Pulmonary artery endothelial cell (primary cell): ENCODE results near the gene CALD1. TPM values are rescaled to one million over a fixed set of nuclear protein-coding genes. Genes with fewer than 3 reads are reported as not detected.
A peak's percentile ranks its signal among the peaks of the same experiment; 100 is the strongest.

Source experiments
- DNase-seq: peaks from one replicate; pipeline ENCODE4 v3.0.0-alpha.2; 2011; ENCODE audit warnings: low read depth, low spot score
- total RNA-seq: library from RNA; depleted of rRNA; stranded (reverse); fragments of >200 nt; gene quantifications from 2 replicates; pipeline ENCODE4 v1.2.3, GENCODE V29; 2014

Gene CALD1
- total RNA-seq, 1 donor from 2014 or later, result 308 TPM

DNA sequence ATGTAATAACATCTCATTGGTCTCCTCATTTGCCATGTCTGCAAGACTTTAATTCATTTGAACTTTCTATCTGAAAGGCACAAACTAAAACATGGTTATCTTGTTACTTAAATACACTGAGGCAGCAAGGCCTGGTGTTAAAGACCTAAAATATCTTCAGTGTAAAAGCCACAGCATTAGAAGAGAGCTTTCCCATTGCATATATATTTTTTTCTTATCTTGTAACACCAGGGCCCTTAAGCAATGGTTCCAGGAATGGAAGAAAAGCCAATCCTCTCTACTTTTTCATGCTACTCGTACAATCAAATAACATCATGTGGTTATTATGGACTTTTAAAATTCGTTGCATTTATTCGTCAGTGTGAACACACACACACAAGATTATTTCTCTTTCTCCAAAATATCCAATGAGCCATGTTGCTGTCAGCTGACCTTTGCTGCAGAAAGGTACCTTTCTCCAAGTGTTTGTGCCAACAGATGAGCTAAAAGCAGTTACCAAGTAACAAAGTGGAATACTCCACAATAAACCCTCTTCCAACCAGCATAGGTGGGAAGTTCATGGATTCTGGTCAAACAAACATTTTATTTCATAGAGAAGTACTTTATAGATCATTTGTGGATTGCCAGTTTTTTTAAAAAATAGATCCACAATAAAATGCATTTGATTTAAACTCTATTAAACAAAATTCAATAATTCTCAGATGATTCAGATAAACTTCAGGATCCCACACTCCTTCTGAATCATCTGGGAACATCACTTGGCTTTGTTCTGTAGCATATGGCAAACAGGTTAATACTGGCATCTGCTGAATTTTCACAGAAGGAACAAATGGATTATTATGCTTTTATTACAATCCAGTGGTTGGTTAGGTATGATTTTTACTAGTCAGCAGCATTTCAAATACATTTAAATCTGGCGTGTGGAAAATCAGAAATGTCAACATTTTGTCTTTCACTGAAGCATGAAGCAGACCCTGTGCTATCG lies 143.6 kb downstream of the CALD1 start:
- no peak for DNase-seq

DNA sequence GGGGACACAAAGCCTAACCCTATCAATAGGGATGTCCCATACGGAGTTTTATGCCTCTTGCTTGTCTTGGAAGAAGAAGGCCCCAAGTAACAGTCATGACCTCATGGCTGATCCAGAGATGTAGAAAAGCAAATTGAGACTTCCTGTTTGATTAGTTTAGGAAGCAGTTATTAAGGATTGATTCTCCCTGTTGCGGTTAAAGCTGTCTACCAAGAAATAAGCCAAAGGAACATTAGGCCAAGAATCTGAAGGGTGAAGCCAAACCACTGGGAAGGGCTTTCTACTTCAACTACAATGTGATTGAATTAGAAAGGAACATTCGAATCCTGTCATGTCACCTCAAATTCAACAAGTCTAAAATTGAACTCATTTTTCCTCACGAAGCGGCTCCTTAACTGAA lies 146.3 kb downstream of the CALD1 start:
- no peak for DNase-seq

DNA sequence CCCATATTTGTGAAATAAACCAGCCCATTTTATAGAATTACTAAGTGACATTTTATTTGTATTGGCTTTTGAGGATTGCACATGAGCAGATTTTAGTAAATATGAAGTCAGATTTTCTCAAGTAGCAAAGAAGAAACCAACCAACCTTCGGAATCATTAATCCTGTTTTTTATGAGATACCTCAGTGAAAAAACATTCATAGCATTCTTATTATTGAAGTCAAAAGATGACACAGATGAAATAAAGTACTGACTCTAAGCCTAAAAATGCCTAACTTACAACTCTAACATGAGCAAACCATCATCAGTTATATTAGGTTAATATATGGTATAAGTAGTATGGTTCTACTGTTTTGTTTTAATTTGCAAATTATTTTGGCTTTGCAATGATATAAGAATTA lies 147.0 kb downstream of the CALD1 start:
- no peak for DNase-seq

GRCh38 chr7:134927076-134927475 lies 147.6 kb downstream of the CALD1 start:
- no peak for DNase-seq

GRCh38 chr7:134927723-134928122 lies 148.3 kb downstream of the CALD1 start:
- no peak for DNase-seq

GRCh38 chr7:134928554-134928953 lies 149.1 kb downstream of the CALD1 start:
- no peak for DNase-seq

DNA sequence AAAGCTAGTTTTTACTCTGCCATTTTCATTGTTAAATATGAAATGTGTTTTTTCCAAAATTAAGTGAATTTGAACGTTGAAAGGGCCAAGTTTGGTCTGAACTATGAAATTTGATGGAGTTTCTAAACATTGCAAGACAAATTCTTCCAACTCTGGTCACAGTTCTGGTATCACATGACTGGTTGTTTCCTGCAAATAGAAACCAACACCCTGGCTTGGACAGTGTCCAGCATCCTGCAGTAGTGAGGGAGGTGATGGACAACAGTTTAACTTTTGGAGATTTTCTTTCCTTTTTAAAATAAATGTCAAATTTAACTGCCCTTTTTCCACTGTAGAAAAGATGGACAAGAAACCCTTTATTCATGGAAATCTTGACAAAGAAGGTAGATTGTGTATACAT lies 152.1 kb downstream of the CALD1 start:
- peak; percentile 26 for DNase-seq

DNA sequence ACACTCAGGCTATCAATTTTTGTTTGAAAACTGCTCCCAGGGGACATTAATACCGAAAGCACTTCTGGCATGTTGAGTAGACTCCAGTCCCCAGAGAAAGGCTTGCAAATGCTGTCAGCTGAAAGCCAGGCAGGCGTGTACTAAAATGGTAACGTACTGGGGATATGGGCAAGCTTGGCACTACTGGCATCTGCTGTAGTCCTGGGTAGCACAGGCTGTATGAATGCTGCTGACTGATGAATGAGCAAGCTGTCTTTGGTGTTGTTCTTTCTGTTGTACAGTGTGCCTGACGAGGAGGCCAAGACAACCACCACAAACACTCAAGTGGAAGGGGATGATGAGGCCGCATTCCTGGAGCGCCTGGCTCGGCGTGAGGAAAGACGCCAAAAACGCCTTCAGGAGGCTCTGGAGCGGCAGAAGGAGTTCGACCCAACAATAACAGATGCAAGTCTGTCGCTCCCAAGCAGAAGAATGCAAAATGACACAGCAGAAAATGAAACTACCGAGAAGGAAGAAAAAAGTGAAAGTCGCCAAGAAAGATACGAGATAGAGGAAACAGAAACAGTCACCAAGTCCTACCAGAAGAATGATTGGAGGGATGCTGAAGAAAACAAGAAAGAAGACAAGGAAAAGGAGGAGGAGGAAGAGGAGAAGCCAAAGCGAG lies 153.4 kb downstream of the CALD1 start:
- peak; percentile 33 for DNase-seq

DNA sequence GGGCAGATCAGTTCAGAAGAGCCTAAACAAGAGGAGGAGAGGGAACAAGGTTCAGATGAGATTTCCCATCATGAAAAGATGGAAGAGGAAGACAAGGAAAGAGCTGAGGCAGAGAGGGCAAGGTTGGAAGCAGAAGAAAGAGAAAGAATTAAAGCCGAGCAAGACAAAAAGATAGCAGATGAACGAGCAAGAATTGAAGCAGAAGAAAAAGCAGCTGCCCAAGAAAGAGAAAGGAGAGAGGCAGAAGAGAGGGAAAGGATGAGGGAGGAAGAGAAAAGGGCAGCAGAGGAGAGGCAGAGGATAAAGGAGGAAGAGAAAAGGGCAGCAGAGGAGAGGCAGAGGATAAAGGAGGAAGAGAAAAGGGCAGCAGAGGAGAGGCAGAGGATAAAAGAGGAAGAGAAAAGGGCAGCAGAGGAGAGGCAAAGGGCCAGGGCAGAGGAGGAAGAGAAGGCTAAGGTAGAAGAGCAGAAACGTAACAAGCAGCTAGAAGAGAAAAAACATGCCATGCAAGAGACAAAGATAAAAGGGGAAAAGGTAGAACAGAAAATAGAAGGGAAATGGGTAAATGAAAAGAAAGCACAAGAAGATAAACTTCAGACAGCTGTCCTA lies 154.1 kb downstream of the CALD1 start:
- no peak for DNase-seq

- DNase-seq, result no peak
These were observed 156.3 kb downstream of the CALD1 start for GRCh38 chr7:134935701-134936100.

DNA sequence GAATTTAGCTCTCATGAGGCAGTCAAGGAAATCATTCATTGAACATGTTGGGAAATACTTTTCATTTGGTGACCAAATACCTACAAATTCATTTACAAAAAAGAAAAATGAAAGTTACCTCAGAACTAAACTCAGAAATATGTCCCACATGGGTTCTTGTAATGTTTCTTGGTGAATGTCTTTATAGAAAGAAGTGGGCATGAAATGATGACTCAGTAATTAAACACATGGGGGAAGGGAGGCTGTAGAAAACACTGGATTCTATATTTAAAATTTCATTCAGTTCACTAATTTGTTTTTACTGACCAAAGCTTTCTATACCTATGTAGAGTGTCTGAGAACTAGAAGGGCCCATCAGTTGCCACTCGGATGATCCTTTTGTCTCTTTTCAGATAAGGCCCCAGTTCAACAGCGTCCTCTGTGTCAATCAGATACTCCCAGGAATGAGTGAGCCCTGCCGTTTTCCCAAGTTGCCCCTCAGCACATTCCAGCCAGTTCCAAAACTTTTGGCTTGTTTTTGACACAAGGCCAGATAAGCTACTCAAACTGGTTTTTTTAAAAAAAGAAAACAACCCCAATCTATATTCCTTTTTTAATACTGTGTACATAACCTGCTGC lies 157.6 kb downstream of the CALD1 start:
- no peak for DNase-seq

DNA sequence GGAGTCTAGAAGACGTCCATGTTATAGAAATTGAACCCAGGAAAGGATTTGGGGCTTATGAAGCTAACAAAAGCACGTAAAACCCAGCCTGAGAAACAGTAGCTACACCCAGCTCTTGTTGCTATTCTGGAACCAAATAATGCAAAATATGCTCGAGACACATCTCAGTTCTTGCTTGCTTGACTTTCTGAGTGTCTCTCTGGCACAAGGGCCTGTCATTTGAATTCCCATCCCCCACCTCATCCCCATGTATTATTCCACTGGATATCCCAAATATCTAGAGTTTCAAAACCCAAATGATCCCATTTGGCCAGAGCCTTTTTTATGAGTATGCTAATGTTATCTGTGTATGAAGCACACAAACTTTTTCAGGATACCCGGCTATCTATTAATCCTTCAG lies 158.7 kb downstream of the CALD1 start:
- no peak for DNase-seq

GRCh38 chr7:134939136-134939535 lies 159.7 kb downstream of the CALD1 start:
- no peak for DNase-seq

GRCh38 chr7:134940729-134941128 lies 161.3 kb downstream of the CALD1 start:
- DNase-seq, result no peak

DNA sequence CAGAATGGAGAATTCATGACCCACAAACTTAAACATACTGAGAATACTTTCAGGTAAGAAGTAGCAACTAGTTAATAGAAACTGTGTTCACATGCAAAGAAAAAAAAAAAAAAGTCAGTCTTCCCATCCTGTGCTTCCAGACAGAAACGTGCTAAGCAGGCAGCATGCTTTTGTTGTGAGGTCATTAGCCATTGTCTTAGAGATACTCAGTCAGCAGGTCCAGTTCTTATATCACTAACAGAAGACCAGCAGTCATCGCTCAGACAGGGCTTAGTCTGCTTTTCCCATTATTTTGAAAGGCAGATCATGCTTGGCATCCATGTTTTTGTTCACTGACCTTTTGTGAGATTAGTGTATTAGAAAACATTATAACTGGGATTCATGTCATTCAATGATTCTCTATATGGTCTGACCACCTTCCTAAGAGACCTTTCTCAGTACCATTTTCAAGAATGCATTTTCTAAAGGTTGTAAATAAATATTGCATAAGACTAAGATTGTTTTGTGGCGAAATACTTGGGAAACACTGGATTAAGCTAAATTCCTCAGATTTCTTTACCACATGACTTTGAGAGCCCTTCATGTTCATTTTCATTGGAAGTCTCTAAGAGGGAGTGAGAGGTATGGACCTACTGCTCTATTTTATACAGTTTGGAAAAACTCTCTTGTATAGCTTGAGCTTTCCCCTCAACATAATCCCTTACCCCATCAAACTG lies 161.9 kb downstream of the CALD1 start:
- peak; percentile 84 for DNase-seq

- no peak for DNase-seq
These were observed 162.5 kb downstream of the CALD1 start for GRCh38 chr7:134941952-134942351.

DNA sequence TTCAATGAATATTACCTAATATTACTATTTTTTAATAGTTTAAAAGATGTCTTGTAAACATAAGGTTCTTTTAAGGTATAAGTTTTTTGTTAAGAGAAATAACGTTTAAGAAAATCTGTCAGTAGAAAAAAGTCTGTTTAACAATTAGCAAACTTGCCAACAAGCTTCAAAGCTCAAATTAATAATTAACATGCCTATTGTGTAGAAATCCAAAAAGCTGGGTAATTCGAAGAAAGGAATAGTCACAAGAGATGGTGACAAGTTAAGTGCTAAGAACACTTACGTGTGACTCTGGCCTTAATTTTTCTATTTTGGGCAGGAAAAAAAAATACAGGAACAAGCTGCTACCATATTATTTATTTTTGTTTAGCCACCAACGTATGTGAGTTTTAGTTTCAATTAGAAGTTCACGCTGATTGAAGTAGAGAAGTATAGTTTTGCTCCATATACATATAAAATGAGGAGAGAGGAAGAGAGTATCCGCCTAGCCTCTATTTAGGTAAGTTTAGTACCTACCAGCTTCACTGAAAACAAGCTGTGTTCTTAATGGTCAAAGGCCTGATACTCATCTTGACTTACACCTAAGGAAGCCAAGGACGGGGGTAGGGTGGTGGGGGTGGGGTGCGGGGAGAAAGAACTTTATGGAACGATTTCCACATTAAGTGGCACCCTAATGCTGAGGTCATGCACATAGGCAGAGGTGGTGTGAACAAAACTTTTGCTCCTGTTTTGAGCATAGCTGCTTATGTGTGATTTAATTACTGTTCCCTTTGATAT lies 163.4 kb downstream of the CALD1 start:
- no peak for DNase-seq

- no peak for DNase-seq
These were observed 164.5 kb downstream of the CALD1 start for GRCh38 chr7:134943785-134944400.

DNA sequence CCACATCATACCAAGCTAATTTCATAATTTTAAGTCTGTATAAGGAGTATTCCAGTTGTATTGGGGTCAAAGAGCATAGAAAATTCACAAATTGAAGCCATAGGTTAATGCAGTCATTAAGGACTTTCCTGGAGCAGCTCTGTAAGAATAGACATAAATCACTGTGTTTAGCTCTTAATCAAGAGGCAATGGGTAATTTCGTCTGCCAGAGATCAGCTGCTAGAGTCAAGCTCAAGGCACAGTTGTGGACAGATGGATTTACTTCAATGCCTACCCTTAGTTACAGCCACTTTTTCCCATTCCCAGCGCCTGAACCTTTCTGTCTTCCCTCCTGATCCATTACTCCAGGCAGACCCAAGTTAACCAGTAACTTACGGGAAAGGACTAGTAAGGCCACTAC lies 166.3 kb downstream of the CALD1 start:
- DNase-seq, result no peak

- no peak for DNase-seq
These were observed 166.8 kb downstream of the CALD1 start for GRCh38 chr7:134946260-134946659.
